SU-DHL-6 (cell line): Measurements from ENCODE around the gene CFAP161.

Experiments
- CTCF ChIP-seq: fragments of 200-600 bp; sonication (generic); IDR thresholded peaks from one replicate; pipeline ENCODE4 v1.5.1; 2017; ENCODE audit warnings: antibody characterized with exemption, mild to moderate bottlenecking, low read length, moderate library complexity; ENCODE audit not compliant: insufficient read depth, poor library complexity, severe bottlenecking
- EZH2phosphoT487 ChIP-seq: fragments of 200-600 bp; sonication (generic), shearing (Covaris generic); conservative IDR thresholded peaks from 2 replicates; pipeline ENCODE4 v1.6.1; 2018; ENCODE audit warnings: mild to moderate bottlenecking, antibody characterized with exemption, low read length, moderate library complexity, mixed read lengths

- TF ChIP-seq CTCF (no peak), EZH2phosphoT487 (no peak)
Observed at GRCh38 chr15:81093961-81094360, 40.1 kb upstream of the CFAP161 start.
